WTC11 (cell line): ENCODE results near the gene FOXP1.

ENCODE experiments used
- CREB1 ChIP-seq: sonication (generic); formaldehyde crosslinking; IDR thresholded peaks from 2 replicates; pipeline ENCODE4 v1.8.0; 2023; ENCODE audit warnings: mild to moderate bottlenecking, missing genetic modification reagents
- ELF4 ChIP-seq: sonication (generic); formaldehyde crosslinking; IDR thresholded peaks from 2 replicates; pipeline ENCODE4 v1.8.1; 2022; ENCODE audit warnings: low read depth, mild to moderate bottlenecking, moderate library complexity, missing genetic modification reagents
- EMX1 ChIP-seq: fragments of 250-450 bp; sonication (Bioruptor Pico); IDR thresholded peaks from 2 replicates; pipeline ENCODE4 v1.8.0; 2021; ENCODE audit warnings: mild to moderate bottlenecking
- FOXP1 ChIP-seq: sonication (generic); formaldehyde crosslinking; IDR thresholded peaks from 2 replicates; pipeline ENCODE4 v1.8.0; 2022; ENCODE audit warnings: missing genetic modification reagents, mild to moderate bottlenecking, moderate library complexity, borderline replicate concordance
- JUN ChIP-seq: sonication (generic); formaldehyde crosslinking; IDR thresholded peaks from 2 replicates; pipeline ENCODE4 v1.8.0; 2023; ENCODE audit warnings: mild to moderate bottlenecking, missing genetic modification reagents
- NFE2L1 ChIP-seq: sonication (generic); formaldehyde crosslinking; IDR thresholded peaks from 2 replicates; pipeline ENCODE4 v1.8.1; 2023; ENCODE audit warnings: missing genetic modification reagents
- TCF7 ChIP-seq: sonication (generic); formaldehyde crosslinking; IDR thresholded peaks from 2 replicates; pipeline ENCODE4 v1.8.0; 2022; ENCODE audit warnings: mild to moderate bottlenecking, low read depth, missing genetic modification reagents, moderate library complexity
- ZNF121 ChIP-seq: sonication (generic); formaldehyde crosslinking; IDR thresholded peaks from 2 replicates; pipeline ENCODE4 v1.8.0; 2023; ENCODE audit warnings: missing genetic modification reagents
- TF ChIP-seq, protein P1 (sequence below): fragments of 200-600 bp; IDR thresholded peaks from 2 replicates; pipeline ENCODE4 v1.8.0; 2022; ENCODE audit warnings: antibody characterized with exemption
- TF ChIP-seq, protein P2 (sequence below): sonication (generic); formaldehyde crosslinking; IDR thresholded peaks from 2 replicates; pipeline ENCODE4 v1.8.0; 2022; ENCODE audit warnings: mild to moderate bottlenecking, missing genetic modification reagents

DNA sequence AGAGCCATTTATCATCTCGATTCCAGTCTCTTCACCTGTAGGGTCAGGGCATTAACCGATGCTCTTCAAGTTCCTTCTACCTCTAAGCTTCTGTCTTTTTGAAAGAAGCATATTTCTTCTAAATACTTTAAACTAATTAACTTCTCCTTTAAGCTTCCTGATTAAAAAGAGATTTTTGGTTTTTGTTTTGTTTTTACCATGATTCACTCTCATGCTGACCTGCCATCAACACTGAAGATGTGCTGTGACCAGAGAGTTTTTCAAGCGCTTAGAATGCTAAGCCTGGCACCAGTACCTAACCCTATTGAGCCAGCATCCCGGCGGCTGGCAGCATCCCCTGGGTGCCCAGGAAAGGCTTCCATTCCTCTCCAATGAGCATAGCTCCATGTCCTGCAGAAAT, 89.3 kb downstream of the FOXP1 start:
- TF ChIP-seq TCF7 (no peak), CREB1 (CRISPR knock-in tag) (no peak), FOXP1 (CRISPR knock-in tag) (no peak), NFE2L1 (CRISPR knock-in tag) (no peak), JUN (no peak), ZNF121 (CRISPR knock-in tag) (no peak), EMX1 (CRISPR knock-in tag) (no peak), ELF4 (CRISPR knock-in tag) (no peak)
- TF ChIP-seq, protein P1, sequence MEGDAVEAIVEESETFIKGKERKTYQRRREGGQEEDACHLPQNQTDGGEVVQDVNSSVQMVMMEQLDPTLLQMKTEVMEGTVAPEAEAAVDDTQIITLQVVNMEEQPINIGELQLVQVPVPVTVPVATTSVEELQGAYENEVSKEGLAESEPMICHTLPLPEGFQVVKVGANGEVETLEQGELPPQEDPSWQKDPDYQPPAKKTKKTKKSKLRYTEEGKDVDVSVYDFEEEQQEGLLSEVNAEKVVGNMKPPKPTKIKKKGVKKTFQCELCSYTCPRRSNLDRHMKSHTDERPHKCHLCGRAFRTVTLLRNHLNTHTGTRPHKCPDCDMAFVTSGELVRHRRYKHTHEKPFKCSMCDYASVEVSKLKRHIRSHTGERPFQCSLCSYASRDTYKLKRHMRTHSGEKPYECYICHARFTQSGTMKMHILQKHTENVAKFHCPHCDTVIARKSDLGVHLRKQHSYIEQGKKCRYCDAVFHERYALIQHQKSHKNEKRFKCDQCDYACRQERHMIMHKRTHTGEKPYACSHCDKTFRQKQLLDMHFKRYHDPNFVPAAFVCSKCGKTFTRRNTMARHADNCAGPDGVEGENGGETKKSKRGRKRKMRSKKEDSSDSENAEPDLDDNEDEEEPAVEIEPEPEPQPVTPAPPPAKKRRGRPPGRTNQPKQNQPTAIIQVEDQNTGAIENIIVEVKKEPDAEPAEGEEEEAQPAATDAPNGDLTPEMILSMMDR: no peak
- TF ChIP-seq, protein P2, sequence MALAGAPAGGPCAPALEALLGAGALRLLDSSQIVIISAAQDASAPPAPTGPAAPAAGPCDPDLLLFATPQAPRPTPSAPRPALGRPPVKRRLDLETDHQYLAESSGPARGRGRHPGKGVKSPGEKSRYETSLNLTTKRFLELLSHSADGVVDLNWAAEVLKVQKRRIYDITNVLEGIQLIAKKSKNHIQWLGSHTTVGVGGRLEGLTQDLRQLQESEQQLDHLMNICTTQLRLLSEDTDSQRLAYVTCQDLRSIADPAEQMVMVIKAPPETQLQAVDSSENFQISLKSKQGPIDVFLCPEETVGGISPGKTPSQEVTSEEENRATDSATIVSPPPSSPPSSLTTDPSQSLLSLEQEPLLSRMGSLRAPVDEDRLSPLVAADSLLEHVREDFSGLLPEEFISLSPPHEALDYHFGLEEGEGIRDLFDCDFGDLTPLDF (CRISPR knock-in tag): no peak
